Activated CD8-positive, alpha-beta T cell treated with anti-CD3 and anti-CD28 coated beads, Interleukin-2, amount 10 ng/mL, durations not matched to agents 7 days and 5 days (primary cell): ENCODE data around the gene ADAR. TPM values are rescaled to one million over a fixed set of nuclear protein-coding genes. Genes with fewer than 3 reads are reported as not detected.
A peak's percentile ranks its signal among the peaks of the same experiment; 100 is the strongest.

ENCODE experiments used
- ATAC-seq: fragments of 150-1000 bp; cut with Tn5 transposase; one replicate; pipeline ENCODE4 v1.10.0; 2021; ENCODE audit warnings: moderate library complexity
- CTCF ChIA-PET: fragments of 350-600 bp; sonication (Branson Sonifier 250); formaldehyde crosslinking; loops from one replicate; lab custom pipeline; 2021; ENCODE audit warnings: antibody characterized with exemption; lab: Charles Lee
- POLR2A ChIA-PET: fragments of 350-600 bp; sonication (Branson Sonifier 250); formaldehyde crosslinking; loops from one replicate; lab custom pipeline; 2021; ENCODE audit warnings: antibody characterized with exemption; lab: Charles Lee
- DNase-seq: peaks from one replicate; pipeline ENCODE4 v3.0.0-alpha.2; 2020
- H3K27ac Mint-ChIP-seq: one replicate; pipeline ENCODE4 v1.8.0; 2021; ENCODE audit warnings: mild to moderate bottlenecking, mixed read lengths
- H3K27me3 Mint-ChIP-seq: one replicate; pipeline ENCODE4 v1.8.0; 2021; ENCODE audit warnings: low read depth, mixed read lengths
- H3K36me3 Mint-ChIP-seq: one replicate; pipeline ENCODE4 v1.8.0; 2021; ENCODE audit warnings: low read depth, mixed read lengths
- H3K4me1 Mint-ChIP-seq: one replicate; pipeline ENCODE4 v1.8.0; 2021; ENCODE audit warnings: low read depth, mixed read lengths
- H3K4me3 Mint-ChIP-seq: one replicate; pipeline ENCODE4 v1.8.0; 2021; ENCODE audit warnings: mild to moderate bottlenecking, mixed read lengths
- H3K9me3 Mint-ChIP-seq: one replicate; pipeline ENCODE4 v1.8.0; 2022; ENCODE audit warnings: mixed read lengths; ENCODE audit not compliant: insufficient read depth
- total RNA-seq, 2 experiments: library from RNA; stranded (reverse); gene quantifications; one replicate each; pipeline ENCODE4 v1.2.3, GENCODE V29; 2021

The ADAR gene
- total RNA-seq, 2 experiments from 2014 or later = 314 to 317 TPM

DNA sequence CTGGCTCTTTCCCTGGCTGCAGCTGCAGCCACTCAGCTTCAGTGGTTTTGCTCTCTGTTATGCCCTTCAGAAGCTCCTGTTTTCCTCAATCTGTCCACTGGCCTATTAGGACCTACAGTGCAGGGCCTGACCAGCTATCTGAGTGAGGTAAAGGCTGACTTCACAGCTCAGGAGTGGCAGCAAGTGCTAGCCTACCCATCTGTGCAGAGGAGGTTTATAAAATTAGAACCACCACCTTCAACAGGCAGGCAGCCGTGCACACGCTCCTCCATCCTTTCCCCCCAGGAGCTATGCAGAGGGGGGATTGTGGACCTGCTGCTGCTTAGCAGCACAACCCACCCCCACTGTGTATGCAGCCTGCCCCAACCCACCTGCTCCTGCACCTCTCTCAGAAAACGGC is 8.3 kb downstream of the ADAR start:
- no peak overlapping the region for H3K27ac Mint-ChIP-seq
- H3K4me3 Mint-ChIP-seq = no peak overlapping the region
- ChIA-PET CTCF (interaction anchor here (1.6 kb wide), 1 partner anchor 40 kb away, joined by 6 read pairs; no protein-coding TSS in a partner anchor), POLR2A (interaction anchor here (0.8 to 1.5 kb wide), 2 partner anchors 9 to 337 kb away, joined by 4 to 5 read pairs; partner anchors contain the start of genes ADAR and PMVK)
- peaks cover 54% of the 10 kb centered on the region for H3K4me1 Mint-ChIP-seq
- no peaks in the 10 kb centered on the region for H3K9me3 Mint-ChIP-seq
- H3K36me3 Mint-ChIP-seq = peaks cover 81% of the 10 kb centered on the region
- no peaks in the 10 kb centered on the region for H3K27me3 Mint-ChIP-seq
- ATAC-seq = no peak
- no peak for DNase-seq

DNA sequence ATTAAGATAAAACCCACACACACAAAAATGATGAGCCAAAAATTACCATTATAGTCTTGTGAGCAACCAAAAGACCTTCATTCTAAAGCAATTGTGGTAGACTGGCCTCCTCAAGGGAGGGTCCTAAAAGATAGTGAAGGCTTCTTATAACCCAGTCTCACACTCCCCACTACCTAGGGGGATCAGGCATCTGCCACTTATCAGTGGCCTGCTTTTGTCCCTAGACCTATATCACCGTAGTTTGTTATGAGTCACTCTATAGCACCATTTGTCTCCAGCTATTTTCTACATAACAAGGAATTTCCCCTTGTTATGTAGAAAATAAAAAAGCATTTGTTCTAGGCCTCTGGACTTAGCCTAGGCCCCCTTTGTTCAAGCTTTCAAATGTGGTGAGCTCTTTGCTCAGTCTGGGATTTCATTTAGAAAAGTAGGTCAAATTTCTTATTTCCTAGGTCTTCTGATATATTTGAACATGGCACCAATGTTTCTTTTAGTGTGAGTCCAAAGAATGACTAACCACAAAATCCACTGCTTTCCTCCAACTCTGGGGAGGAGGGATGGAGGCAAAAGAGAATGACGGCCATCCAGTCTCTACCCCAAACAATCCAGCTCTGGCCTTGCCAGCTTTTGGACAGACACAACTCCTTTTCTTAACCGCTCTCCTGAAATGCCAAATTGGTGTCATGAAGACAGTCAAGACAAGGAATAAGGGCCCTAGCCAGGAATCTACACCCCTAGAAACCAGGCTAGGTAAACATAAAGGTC is 8.9 kb downstream of the ADAR start:
- ATAC-seq (no peak), DNase-seq (no peak)
- ChIA-PET CTCF (interaction anchor here (0.5 to 1.6 kb wide), 2 partner anchors 39 to 46 kb away, joined by 3 to 6 read pairs; no protein-coding TSS in a partner anchor), POLR2A (interaction anchor here (0.8 to 1.5 kb wide), 3 partner anchors 10 to 337 kb away, joined by 3 to 5 read pairs (median 4); partner anchors contain the start of genes ADAR and PMVK)
- peaks cover 47% of the 10 kb centered on the region for H3K4me1 Mint-ChIP-seq
- H3K36me3 Mint-ChIP-seq = peaks cover 82% of the 10 kb centered on the region
- H3K4me3 Mint-ChIP-seq = no peak overlapping the region
- no peaks in the 10 kb centered on the region for H3K9me3 Mint-ChIP-seq
- H3K27me3 Mint-ChIP-seq = no peaks in the 10 kb centered on the region
- no peak overlapping the region for H3K27ac Mint-ChIP-seq

DNA sequence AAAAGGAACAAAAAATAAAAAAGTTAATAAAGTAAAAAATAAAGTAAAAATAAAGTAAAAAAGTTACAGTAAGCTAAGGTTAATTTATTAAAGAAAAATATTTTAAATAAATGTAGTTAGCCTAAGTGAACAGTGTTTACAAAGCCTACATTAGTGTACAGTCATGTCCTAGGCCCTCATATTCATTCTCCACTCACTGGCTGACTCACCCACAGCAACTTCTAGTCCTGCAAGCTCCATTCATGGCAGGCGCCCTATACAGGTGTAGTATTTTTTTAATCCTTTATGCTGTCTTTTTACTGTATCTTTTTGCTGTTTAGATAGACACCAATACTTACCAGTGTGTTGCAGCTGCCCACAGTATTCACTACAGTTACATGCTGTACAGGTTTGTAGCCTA is 12.4 kb downstream of the ADAR start:
- H3K4me3 Mint-ChIP-seq = no peak overlapping the region
- CTCF ChIA-PET = interaction anchor here (0.6 to 1.1 kb wide), 3 partner anchors 36 to 602 kb away, joined by 3 read pairs; no protein-coding TSS in a partner anchor
- DNase-seq (no peak), ATAC-seq (no peak)
- H3K36me3 Mint-ChIP-seq = peaks cover 82% of the 10 kb centered on the region
- no peak overlapping the region for H3K27ac Mint-ChIP-seq
- H3K27me3 Mint-ChIP-seq = no peaks in the 10 kb centered on the region
- POLR2A ChIA-PET = interaction anchor here (1.3 kb wide), 1 partner anchor 10 kb away, joined by 5 read pairs; no protein-coding TSS in a partner anchor
- peaks cover 16% of the 10 kb centered on the region for H3K4me1 Mint-ChIP-seq
- H3K9me3 Mint-ChIP-seq = no peaks in the 10 kb centered on the region

DNA sequence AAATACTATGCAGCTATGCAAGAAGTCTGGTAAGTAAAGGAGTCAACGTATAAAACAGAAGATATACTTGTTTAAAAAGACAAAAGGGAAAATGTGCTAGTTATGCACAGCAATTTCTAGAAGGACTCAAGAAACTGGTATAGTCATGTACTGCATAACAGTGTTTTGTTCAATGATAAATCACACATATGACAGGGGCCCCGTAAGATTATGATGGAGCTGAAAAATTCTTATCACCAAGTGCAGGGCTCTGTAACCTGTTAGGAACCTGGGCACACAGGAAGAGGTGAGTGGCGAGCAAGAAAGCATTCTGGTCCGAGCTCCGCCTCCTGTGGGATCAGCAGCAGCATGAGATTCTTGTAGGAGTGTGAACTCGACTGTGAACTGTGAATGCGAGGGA is 13.2 kb downstream of the ADAR start:
- Mint-ChIP-seq H3K27me3 (no peaks in the 10 kb centered on the region), H3K36me3 (peaks cover 80% of the 10 kb centered on the region), H3K9me3 (no peaks in the 10 kb centered on the region), H3K4me1 (peaks cover 11% of the 10 kb centered on the region), H3K27ac (no peak overlapping the region), H3K4me3 (no peak overlapping the region)
- ChIA-PET POLR2A (interaction anchor here (1.3 kb wide), 1 partner anchor 10 kb away, joined by 5 read pairs; no protein-coding TSS in a partner anchor), CTCF (interaction anchor here (1.2 to 1.5 kb wide), 3 partner anchors 8 to 75 kb away, joined by 3 to 5 read pairs (median 3); no protein-coding TSS in a partner anchor)
- ATAC-seq (no peak), DNase-seq (no peak)

DNA sequence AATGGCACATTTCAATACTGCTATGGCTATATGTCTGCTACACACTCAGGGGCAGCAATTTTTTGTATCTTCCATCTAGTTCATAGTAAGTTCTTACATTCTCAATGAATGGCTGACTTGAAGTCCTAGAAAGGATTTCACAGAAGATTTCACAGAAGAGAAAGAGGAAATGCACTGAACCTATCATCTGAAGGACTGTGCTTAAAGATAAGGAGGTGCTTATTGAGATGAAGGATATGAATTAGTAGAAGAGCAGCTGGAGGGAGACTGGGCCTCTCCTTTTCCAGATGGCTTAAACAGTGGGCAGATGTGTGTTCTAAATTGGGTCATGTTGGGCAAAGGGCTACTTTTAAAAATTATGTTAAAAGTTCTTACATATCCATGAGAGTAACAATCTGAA is 14.6 kb downstream of the ADAR start:
- Mint-ChIP-seq H3K27me3 (no peaks in the 10 kb centered on the region), H3K27ac (peak overlapping the region; percentile 7), H3K4me1 (peaks cover 6% of the 10 kb centered on the region), H3K4me3 (no peak overlapping the region), H3K9me3 (no peaks in the 10 kb centered on the region), H3K36me3 (peaks cover 83% of the 10 kb centered on the region)
- ChIA-PET CTCF (interaction anchor here (1.2 to 1.5 kb wide), 2 partner anchors 10 to 77 kb away, joined by 3 read pairs; no protein-coding TSS in a partner anchor), POLR2A (interaction anchor here (0.7 to 1.6 kb wide), 2 partner anchors 14 to 406 kb away, joined by 3 to 4 read pairs; no protein-coding TSS in a partner anchor)
- DNase-seq = no peak
- ATAC-seq = no peak

DNA sequence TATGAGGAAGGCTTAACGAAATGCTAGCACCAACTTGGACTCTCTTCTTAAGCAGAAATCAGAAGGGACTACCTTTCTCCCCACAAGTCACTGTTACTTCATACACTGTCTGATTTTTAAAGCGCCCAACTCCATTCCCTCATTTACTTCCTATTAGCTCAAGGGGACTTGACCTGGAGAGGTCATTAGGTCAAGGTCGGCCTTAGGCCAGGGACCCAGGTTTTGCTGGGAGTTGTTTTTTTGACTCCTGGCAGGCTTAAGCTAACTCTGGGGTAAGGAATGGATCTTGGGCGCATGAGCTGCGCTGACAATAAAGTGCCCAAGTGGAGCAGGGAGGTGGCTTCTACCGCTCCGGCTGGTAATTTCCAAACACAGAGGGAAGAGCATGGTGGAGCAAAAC is 16.8 kb downstream of the ADAR start:
- CTCF ChIA-PET = interaction anchor here (1.6 kb wide), 1 partner anchor 32 kb away, joined by 7 read pairs; no protein-coding TSS in a partner anchor
- Mint-ChIP-seq H3K4me3 (no peak overlapping the region), H3K36me3 (peaks cover 83% of the 10 kb centered on the region), H3K9me3 (no peaks in the 10 kb centered on the region), H3K27ac (no peak overlapping the region), H3K27me3 (no peaks in the 10 kb centered on the region), H3K4me1 (no peaks in the 10 kb centered on the region)
- ATAC-seq (no peak), DNase-seq (no peak)
- POLR2A ChIA-PET = interaction anchor here (0.9 to 1.5 kb wide), 4 partner anchors 13 to 361 kb away, joined by 3 to 5 read pairs (median 4); no protein-coding TSS in a partner anchor

DNA sequence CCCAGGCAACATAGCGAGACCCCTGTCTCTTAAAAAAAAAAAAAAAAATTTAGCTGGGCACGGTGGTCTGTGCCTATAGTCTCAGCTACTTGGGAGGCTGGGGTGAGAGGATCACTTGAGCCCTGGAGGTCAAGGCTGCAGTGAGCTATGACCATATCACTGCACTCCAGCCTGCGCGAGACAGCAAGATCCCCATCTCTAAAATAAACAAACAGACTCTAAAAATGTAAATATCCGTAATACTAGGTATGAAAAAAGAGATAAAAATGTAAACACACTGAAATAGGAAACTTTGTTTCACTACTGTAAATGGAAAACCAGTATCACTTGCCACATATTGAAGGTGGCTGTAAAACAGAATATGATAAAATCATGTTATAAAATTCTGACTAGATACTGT is 17.2 kb downstream of the ADAR start:
- ATAC-seq (no peak), DNase-seq (no peak)
- H3K4me3 Mint-ChIP-seq = no peak overlapping the region
- H3K4me1 Mint-ChIP-seq = no peaks in the 10 kb centered on the region
- ChIA-PET POLR2A (interaction anchor here (1.2 to 1.5 kb wide), 3 partner anchors 12 to 361 kb away, joined by 3 to 4 read pairs (median 3); no protein-coding TSS in a partner anchor), CTCF (interaction anchor here (1.0 to 1.6 kb wide), 2 partner anchors 14 to 31 kb away, joined by 3 to 7 read pairs; no protein-coding TSS in a partner anchor)
- H3K27me3 Mint-ChIP-seq = no peaks in the 10 kb centered on the region
- H3K27ac Mint-ChIP-seq = no peak overlapping the region
- H3K9me3 Mint-ChIP-seq = no peaks in the 10 kb centered on the region
- H3K36me3 Mint-ChIP-seq = peaks cover 82% of the 10 kb centered on the region

DNA sequence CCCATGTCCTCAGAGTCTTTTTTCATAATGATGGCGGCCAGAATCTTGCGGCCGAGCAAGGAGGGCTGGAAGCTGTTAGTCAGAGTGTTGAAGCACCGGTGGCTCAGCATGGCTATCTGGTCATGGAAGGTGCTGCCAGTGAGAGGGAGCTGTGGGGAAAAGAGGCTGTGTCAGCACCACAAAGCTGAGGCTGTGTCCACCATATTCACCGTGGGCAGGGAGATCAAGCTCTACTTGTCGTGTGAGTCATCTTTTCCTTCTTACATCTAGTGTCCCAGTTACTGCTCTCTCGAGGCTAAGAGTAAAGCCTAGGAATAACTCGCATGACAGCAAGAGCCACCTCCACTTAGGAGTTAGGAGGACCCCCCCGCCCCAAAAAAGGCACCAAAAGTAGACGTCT is 18.2 kb downstream of the ADAR start:
- peaks cover 86% of the 10 kb centered on the region for H3K36me3 Mint-ChIP-seq
- H3K27ac Mint-ChIP-seq = no peak overlapping the region
- ChIA-PET CTCF (interaction anchor here (1.0 to 2.0 kb wide), 2 partner anchors 15 to 30 kb away, joined by 3 to 10 read pairs; no protein-coding TSS in a partner anchor), POLR2A (interaction anchor here (1.5 kb wide), 1 partner anchor 11 kb away, joined by 4 read pairs; no protein-coding TSS in a partner anchor)
- DNase-seq (no peak), ATAC-seq (no peak)
- H3K27me3 Mint-ChIP-seq = no peaks in the 10 kb centered on the region
- no peak overlapping the region for H3K4me3 Mint-ChIP-seq
- H3K9me3 Mint-ChIP-seq = no peaks in the 10 kb centered on the region
- H3K4me1 Mint-ChIP-seq = no peaks in the 10 kb centered on the region

DNA sequence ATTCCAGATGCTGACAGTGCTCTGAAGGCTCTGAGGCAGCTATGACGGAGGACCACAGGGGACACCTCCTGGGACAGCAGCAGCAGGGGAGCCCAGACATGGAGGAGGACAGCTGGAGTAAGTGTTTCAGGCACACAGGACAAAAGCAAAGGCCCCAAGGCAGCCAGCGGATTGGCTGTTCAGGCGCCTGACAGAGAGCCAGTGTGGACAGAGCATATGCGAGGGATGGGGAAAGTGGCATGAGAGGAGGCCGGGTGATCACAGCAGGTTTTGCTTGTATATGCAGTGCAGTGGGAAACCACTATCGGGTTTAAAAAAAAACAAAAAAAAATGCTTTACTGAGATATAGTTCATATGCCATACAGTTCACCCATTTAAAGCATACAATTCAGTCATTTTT is 21.3 kb downstream of the ADAR start:
- no peak for DNase-seq
- Mint-ChIP-seq H3K9me3 (no peaks in the 10 kb centered on the region), H3K4me1 (no peaks in the 10 kb centered on the region), H3K27ac (no peak overlapping the region), H3K27me3 (no peaks in the 10 kb centered on the region), H3K4me3 (no peak overlapping the region), H3K36me3 (peaks cover 88% of the 10 kb centered on the region)
- ChIA-PET CTCF (no interaction called here), POLR2A (interaction anchor here (0.6 kb wide), 1 partner anchor 266 kb away, joined by 3 read pairs; no protein-coding TSS in a partner anchor)
- ATAC-seq = no peak

DNA sequence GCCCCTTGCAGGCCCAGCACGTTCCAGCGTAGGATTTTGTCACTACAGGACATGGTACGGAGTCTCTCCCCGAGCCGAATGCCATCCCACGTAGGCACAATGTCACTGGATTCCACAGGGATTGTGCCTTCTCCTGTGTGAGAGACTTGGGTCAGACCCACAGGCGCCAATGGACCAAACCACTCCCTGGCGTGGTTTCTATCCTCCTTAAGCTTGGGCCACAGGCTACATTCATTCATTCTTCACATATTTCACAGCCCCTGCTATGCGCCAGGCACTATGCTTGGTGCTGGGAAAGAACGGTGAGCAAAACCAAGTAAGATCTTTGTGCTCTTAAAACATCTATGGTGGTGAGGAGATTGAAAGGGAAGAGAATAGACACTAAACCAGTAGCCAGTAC is 21.8 kb downstream of the ADAR start:
- ATAC-seq = no peak
- POLR2A ChIA-PET = no interaction called here

DNA sequence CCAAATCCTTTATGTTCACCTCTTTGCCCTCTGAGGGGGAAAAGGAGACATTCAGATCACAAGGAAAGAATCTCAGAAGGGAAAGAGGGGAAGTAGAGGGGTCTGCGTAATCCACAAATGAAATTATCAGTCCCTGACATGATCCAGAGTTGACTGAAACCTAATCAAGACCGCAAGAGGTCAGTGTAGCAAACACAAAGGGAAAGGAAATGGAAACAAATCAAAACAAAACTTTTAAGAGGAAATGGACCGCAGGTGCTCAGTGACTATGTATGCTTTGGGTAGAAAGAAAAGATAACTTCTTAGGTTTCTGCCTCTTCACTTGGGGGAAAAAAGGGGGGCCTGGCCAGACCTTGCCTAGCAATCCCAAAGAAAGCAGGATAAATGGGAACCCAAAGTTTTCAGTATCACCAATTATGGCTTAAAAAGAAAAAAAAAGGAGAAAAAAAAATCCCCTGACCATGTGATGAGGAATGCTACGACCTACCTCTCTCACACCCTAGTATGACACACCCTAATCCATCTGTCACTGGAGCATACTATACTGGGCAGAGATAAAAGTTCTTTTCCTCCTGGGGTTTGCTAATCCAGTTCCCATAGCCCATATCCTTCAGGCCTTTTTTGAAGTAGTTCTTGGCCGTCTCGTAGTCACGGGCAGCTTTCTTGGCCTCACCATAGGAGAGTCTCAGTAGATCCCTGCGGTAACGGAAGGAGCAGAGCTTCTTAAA is 23.6 kb downstream of the ADAR start:
- ATAC-seq (no peak), DNase-seq (no peak)
- no peaks in the 10 kb centered on the region for H3K9me3 Mint-ChIP-seq
- H3K4me3 Mint-ChIP-seq = no peak overlapping the region
- ChIA-PET CTCF (interaction anchor here (1.0 kb wide), 1 partner anchor 25 kb away, joined by 3 read pairs; no protein-coding TSS in a partner anchor), POLR2A (interaction anchor here (0.8 kb wide), 1 partner anchor 11 kb away, joined by 5 read pairs; no protein-coding TSS in a partner anchor)
- H3K36me3 Mint-ChIP-seq = peaks cover 85% of the 10 kb centered on the region
- no peak overlapping the region for H3K27ac Mint-ChIP-seq
- H3K4me1 Mint-ChIP-seq = no peaks in the 10 kb centered on the region
- H3K27me3 Mint-ChIP-seq = no peaks in the 10 kb centered on the region

More for the DNA sequence above, 21.8 kb downstream of the ADAR start:
- Mint-ChIP-seq H3K36me3 (peaks cover 85% of the 10 kb centered on the region), H3K4me1 (no peaks in the 10 kb centered on the region), H3K27me3 (no peaks in the 10 kb centered on the region), H3K27ac (no peak overlapping the region), H3K4me3 (no peak overlapping the region), H3K9me3 (no peaks in the 10 kb centered on the region)
- CTCF ChIA-PET = no interaction called here
- DNase-seq = no peak
